Epithelial cell of umbilical artery (primary cell): Measurements from ENCODE around the gene SLC22A5. TPM values are rescaled to one million over a fixed set of nuclear protein-coding genes. Genes with fewer than 3 reads are reported as not detected.

ENCODE experiments used
- total RNA-seq: library from RNA; depleted of rRNA; stranded (reverse); fragments of >200 nt; gene quantifications from 2 replicates; pipeline ENCODE4 v1.2.3, GENCODE V29; 2014

The SLC22A5 gene
- total RNA-seq: 2.9 and 4.3 TPM in 2 replicates

DNA sequence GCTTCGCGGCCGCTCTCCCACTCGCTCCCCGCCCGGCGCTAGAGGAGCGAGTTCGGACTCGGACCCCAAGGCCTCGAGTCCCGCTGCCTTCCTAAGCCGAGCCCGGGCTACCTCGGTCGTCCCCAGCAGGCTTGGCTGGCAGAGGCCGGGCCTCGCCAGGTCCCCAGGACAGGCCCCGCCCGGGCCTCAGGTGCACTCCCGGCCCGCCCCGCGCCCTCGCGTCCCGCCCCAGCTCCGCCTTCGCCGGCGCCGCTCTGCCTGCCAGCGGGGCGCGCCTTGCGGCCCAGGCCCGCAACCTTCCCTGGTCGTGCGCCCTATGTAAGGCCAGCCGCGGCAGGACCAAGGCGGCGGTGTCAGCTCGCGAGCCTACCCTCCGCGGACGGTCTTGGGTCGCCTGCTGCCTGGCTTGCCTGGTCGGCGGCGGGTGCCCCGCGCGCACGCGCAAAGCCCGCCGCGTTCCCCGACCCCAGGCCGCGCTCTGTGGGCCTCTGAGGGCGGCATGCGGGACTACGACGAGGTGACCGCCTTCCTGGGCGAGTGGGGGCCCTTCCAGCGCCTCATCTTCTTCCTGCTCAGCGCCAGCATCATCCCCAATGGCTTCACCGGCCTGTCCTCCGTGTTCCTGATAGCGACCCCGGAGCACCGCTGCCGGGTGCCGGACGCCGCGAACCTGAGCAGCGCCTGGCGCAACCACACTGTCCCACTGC is at the start of gene SLC22A5:
SLC22A5 (plus strand) TSS at position 237 of the 707 bp plus-strand sequence; CDS start at position 500, 263 bp downstream.

Other genes with a start within 250 kb of the SLC22A5 start
- 88.3 and 90.0 TPM in 2 replicates for gene P4HA2, start 141.9 kb upstream of the SLC22A5 start, total RNA-seq
- 57.0 and 66.9 TPM in 2 replicates for gene PDLIM4, start 112.0 kb upstream of the SLC22A5 start, total RNA-seq
- gene SLC22A4, start 75.3 kb upstream of the SLC22A5 start, total RNA-seq: 3.5 and 3.6 TPM in 2 replicates
- 6.2 and 14.4 TPM in 2 replicates for gene IRF1, start 121.1 kb downstream of the SLC22A5 start, total RNA-seq
- not detected in 2 replicates for gene IL5, start 173.8 kb downstream of the SLC22A5 start, total RNA-seq
- gene RAD50, start 187.3 kb downstream of the SLC22A5 start, total RNA-seq: 9.4 and 16.4 TPM in 2 replicates